Memory B cell (primary cell): ENCODE data around the gene FZD8.

Source experiments
- ATAC-seq: fragments of 150-1000 bp; cut with Tn5 transposase; 2 replicates; pipeline ENCODE4 v1.10.0; 2021; ENCODE audit warnings: low read depth, mild to moderate bottlenecking, moderate library complexity
- DNase-seq, 2 donors: peaks; one replicate each; pipeline ENCODE4 v3.0.0; 2022; ENCODE audit warnings: low spot score in 2 of 2
- H3K27ac Mint-ChIP-seq: one replicate; pipeline ENCODE4 v1.8.0; 2022; ENCODE audit warnings: mild to moderate bottlenecking, moderate library complexity, mixed read lengths
- H3K27me3 Mint-ChIP-seq: one replicate; pipeline ENCODE4 v1.8.0; 2022; ENCODE audit warnings: mixed read lengths
- H3K36me3 Mint-ChIP-seq: one replicate; pipeline ENCODE4 v1.8.0; 2022; ENCODE audit warnings: mild to moderate bottlenecking, mixed read lengths
- H3K4me1 Mint-ChIP-seq: one replicate; pipeline ENCODE4 v1.8.0; 2022; ENCODE audit warnings: mixed read lengths
- H3K4me3 Mint-ChIP-seq: one replicate; pipeline ENCODE4 v1.8.0; 2022; ENCODE audit warnings: mild to moderate bottlenecking, moderate library complexity, mixed read lengths
- H3K9me3 Mint-ChIP-seq: one replicate; pipeline ENCODE4 v1.8.0; 2022; ENCODE audit warnings: mixed read lengths

Gene FZD8

GRCh38 chr10:35652824-35653223, 10.7 kb upstream of the FZD8 start:
- ATAC-seq (no peak), DNase-seq (no peak)
- Mint-ChIP-seq H3K27ac (no peak overlapping the region), H3K36me3 (no peaks in the 10 kb centered on the region), H3K4me3 (no peak overlapping the region), H3K4me1 (peaks cover 3% of the 10 kb centered on the region), H3K27me3 (peaks cover 1% of the 10 kb centered on the region), H3K9me3 (peaks cover 1% of the 10 kb centered on the region)

GRCh38 chr10:35650894-35651293, 8.8 kb upstream of the FZD8 start:
- no peak for DNase-seq
- Mint-ChIP-seq H3K9me3 (peaks cover 1% of the 10 kb centered on the region), H3K27me3 (peaks cover 1% of the 10 kb centered on the region), H3K27ac (no peak overlapping the region), H3K36me3 (no peaks in the 10 kb centered on the region), H3K4me1 (peaks cover 3% of the 10 kb centered on the region), H3K4me3 (no peak overlapping the region)
- ATAC-seq = no peak

DNA sequence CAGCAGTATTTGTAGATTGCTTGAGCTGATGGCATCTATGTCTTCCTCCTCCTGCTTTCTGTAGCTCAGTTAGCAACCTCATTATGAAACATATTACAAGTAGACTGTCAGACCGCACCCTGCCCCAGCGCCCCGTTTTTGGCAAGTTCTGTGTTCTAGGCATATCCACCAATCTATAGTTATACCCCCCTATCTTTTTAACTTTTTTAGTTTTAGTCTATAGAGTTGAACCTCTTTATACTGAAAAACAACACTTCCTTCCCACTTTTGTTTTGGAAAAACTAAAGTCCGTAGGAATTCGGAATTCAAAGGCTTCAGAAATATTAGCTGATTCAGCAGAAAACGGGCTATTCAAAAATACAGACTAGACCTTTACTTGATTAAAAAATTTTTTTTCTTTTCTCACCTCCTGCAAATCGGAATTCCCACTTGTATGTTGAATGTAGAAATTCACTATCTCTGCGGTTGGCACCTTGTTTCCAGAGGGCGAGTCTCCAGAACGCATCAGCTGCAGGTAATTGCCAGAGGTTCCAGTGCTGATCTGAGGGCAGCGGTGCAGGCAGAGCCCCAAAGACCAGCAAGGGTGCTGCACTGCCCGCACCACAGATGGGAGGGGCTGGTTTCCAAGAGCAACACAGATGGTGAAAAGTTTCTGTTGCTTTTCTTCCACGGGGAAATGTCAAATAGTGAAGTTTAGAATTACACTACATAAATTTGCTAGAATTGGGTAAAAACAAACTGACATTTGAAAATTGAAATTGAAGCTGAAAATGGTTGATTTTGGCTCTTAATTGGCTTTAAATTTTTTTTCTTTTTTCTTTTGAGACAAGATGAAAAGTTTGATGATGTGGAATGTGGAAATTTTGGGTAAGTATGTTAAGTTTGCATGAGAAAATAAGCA, 2.2 kb upstream of the FZD8 start:
- no peaks in the 10 kb centered on the region for H3K27me3 Mint-ChIP-seq
- H3K4me1 Mint-ChIP-seq = peaks cover 13% of the 10 kb centered on the region
- peak overlapping the region; percentile 85 for H3K4me3 Mint-ChIP-seq
- no peaks in the 10 kb centered on the region for H3K9me3 Mint-ChIP-seq
- DNase-seq (no peak), ATAC-seq (no peak)
- no peaks in the 10 kb centered on the region for H3K36me3 Mint-ChIP-seq
- H3K27ac Mint-ChIP-seq = peak overlapping the region; percentile 61

DNA sequence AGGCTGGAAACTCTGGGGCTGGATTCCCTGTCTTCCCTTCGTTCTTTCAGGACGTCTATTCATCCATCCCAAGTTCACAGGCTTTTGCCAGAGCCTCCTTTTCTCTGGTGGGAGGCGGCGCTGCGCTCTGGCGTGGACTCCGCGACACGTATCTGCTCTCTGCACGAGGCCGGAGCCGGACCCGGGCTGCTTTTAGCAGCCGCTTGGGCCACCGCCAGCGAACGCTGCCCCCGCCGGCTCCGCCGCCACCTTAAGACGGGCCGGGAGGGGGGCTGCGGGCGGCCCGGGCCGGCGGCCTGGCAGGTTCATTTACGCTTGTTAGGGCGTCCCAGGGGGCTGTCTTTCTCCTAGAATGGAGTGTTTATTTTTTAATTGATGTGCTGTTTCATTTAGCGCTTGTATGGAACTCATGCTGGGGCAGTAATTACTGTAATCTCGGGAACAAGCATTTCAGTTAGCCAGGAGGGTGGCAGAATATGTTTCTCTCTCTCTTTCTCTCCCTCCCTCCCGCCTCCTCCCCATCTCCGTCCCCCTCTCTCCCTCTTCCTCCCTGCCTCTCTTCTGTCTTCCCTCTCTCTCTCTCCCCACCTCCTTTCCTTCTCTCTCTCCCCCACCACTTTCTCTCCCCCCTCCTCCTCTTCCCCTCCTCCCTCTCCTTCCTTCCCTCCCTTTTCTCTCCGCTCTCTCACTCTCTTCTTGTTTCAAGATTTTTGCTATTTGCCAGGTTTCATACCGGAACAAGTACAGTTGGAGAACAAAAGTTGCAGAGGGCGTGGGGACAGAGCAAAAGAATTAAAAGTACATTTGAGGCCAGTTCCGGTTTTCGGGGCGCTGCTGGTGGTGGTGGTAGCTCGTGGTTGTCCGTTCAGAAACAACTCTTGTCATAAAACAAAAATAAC, 1.3 kb upstream of the FZD8 start:
- no peaks in the 10 kb centered on the region for H3K9me3 Mint-ChIP-seq
- no peaks in the 10 kb centered on the region for H3K27me3 Mint-ChIP-seq
- DNase-seq = no peak
- H3K4me3 Mint-ChIP-seq = peak overlapping the region; percentile 85
- peaks cover 13% of the 10 kb centered on the region for H3K4me1 Mint-ChIP-seq
- no peak for ATAC-seq
- H3K27ac Mint-ChIP-seq = peak overlapping the region; percentile 61
- no peaks in the 10 kb centered on the region for H3K36me3 Mint-ChIP-seq

GRCh38 chr10:35642793-35643114, 658 bp upstream of the FZD8 start:
- Mint-ChIP-seq H3K27me3 (no peaks in the 10 kb centered on the region), H3K4me1 (peaks cover 13% of the 10 kb centered on the region), H3K27ac (no peak overlapping the region), H3K9me3 (no peaks in the 10 kb centered on the region), H3K4me3 (peak overlapping the region; percentile 85), H3K36me3 (no peaks in the 10 kb centered on the region)
- DNase-seq (no peak), ATAC-seq (no peak)

- ATAC-seq (peak; percentile 13), DNase-seq (no peak)
- H3K4me3 Mint-ChIP-seq = peak overlapping the region; percentile 85
- no peaks in the 10 kb centered on the region for H3K9me3 Mint-ChIP-seq
- no peaks in the 10 kb centered on the region for H3K36me3 Mint-ChIP-seq
- H3K4me1 Mint-ChIP-seq = peaks cover 13% of the 10 kb centered on the region
- no peak overlapping the region for H3K27ac Mint-ChIP-seq
- peaks cover 2% of the 10 kb centered on the region for H3K27me3 Mint-ChIP-seq
Measured at GRCh38 chr10:35641676-35642034, 441 bp downstream of the FZD8 start.

GRCh38 chr10:35640951-35641675, 983 bp downstream of the FZD8 start:
- peaks cover 2% of the 10 kb centered on the region for H3K27me3 Mint-ChIP-seq
- H3K9me3 Mint-ChIP-seq = no peaks in the 10 kb centered on the region
- H3K36me3 Mint-ChIP-seq = no peaks in the 10 kb centered on the region
- ATAC-seq (peak; percentile 46), DNase-seq (peak; percentile 41 to 52)
- peak overlapping the region; percentile 83 for H3K4me3 Mint-ChIP-seq
- no peak overlapping the region for H3K27ac Mint-ChIP-seq
- H3K4me1 Mint-ChIP-seq = peaks cover 13% of the 10 kb centered on the region

- ATAC-seq = peak; percentile 40
- no peaks in the 10 kb centered on the region for H3K9me3 Mint-ChIP-seq
- DNase-seq = peak in 1 of 2 donors; percentile 36
- peak overlapping the region; percentile 81 for H3K4me3 Mint-ChIP-seq
- H3K36me3 Mint-ChIP-seq = no peaks in the 10 kb centered on the region
- H3K4me1 Mint-ChIP-seq = peaks cover 17% of the 10 kb centered on the region
- H3K27ac Mint-ChIP-seq = no peak overlapping the region
- H3K27me3 Mint-ChIP-seq = peaks cover 2% of the 10 kb centered on the region
Measured at GRCh38 chr10:35640474-35640873, 1.6 kb downstream of the FZD8 start.

DNA sequence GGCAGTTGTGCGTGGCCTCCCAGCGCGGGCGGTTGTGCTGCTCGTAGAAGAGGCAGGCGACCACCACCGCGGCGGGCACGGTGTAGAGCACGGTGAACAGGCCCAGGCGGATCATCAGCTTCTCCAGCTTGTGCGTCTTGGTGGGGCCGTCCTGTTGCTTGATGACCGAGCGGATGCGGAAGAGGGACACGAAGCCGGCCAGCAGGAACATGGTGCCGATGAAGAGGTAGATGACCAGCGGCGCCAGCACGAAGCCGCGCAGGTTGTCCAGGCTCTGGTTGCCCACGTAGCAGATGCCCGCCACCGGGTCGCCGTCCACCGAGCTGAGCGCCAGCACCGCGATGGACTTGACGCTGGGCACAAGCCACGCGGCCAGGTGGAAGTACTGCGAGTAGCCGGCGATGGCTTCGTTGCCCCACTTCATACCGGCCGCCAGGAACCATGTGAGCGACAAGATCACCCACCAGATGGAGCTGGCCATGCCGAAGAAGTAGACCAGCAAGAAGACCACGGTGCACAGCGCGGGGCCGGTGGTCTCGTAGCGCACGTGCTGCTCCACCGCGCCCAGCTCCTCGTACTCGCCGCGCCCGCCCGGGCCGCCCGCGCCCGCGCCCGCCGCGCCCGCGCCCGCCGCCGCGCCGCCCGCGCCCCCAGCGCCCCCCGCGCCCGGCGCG, 2.2 kb downstream of the FZD8 start:
- Mint-ChIP-seq H3K4me3 (peak overlapping the region; percentile 71), H3K4me1 (peaks cover 17% of the 10 kb centered on the region), H3K9me3 (no peaks in the 10 kb centered on the region), H3K36me3 (no peaks in the 10 kb centered on the region), H3K27me3 (peaks cover 2% of the 10 kb centered on the region), H3K27ac (no peak overlapping the region)
- no peak for ATAC-seq
- no peak for DNase-seq

DNA sequence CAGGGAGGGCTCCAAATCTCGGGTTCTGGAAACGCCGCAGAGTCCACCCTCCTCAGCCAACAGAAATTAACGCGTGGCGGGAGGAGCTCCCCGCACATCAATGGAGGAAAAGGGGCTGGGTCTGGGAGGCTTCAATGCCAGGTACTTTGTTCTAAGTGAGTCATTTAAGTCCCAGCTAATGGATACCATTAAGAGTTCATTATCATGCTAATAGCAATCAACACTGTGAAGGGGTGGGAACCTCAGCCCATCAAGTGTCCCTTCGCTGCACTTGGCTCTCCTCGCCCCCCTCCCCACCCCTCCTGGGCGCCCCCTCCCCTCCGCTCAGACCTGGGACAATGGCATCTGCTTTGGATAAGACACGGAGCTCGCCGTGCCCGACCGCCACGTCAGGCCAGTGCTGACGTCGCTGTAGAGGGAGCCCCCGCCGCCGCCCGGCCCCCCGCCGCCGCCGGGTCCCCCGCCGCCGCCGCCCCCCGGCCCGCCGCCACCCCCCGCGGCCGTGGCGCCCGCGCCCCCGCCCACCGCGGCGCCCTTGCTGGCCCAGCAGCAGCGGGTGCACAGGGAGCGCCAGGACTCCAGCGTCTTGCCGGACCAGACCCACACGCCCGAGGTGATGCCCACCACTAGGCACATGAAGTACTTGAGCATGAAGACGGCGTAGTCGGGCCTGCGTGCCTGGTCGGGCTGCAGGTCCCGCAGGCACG, 2.9 kb downstream of the FZD8 start:
- no peak for DNase-seq
- ATAC-seq = no peak
- H3K4me1 Mint-ChIP-seq = peaks cover 17% of the 10 kb centered on the region
- peaks cover 2% of the 10 kb centered on the region for H3K27me3 Mint-ChIP-seq
- peak overlapping the region; percentile 71 for H3K4me3 Mint-ChIP-seq
- H3K36me3 Mint-ChIP-seq = no peaks in the 10 kb centered on the region
- no peaks in the 10 kb centered on the region for H3K9me3 Mint-ChIP-seq
- H3K27ac Mint-ChIP-seq = no peak overlapping the region

- Mint-ChIP-seq H3K27ac (no peak overlapping the region), H3K4me3 (no peak overlapping the region), H3K27me3 (peaks cover 2% of the 10 kb centered on the region), H3K36me3 (no peaks in the 10 kb centered on the region), H3K4me1 (peaks cover 9% of the 10 kb centered on the region), H3K9me3 (no peaks in the 10 kb centered on the region)
- no peak for DNase-seq
- no peak for ATAC-seq
Measured at GRCh38 chr10:35638101-35638500, 4.0 kb downstream of the FZD8 start.

DNA sequence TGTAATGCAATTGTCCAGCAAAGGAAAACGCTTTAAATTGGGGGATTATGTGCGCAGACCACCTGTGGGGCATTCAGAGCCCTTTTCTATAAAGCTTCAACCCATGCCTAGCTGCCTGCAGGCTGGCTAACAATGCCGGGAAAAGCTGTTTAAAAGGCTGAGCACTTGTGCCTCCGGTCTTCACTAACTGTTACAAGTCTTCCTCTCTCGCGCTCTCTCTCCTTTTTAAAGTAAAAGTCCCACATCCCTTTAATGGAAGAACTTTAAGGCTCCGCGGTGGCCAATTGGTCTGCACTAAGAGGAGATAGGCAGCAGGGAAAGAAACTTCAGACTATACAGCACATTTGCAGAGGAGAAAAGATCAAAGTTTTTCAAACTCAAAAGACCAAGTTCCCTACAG, 4.6 kb downstream of the FZD8 start:
- peaks cover 3% of the 10 kb centered on the region for H3K27me3 Mint-ChIP-seq
- H3K9me3 Mint-ChIP-seq = no peaks in the 10 kb centered on the region
- H3K27ac Mint-ChIP-seq = no peak overlapping the region
- H3K36me3 Mint-ChIP-seq = no peaks in the 10 kb centered on the region
- ATAC-seq (no peak), DNase-seq (no peak)
- H3K4me1 Mint-ChIP-seq = peaks cover 9% of the 10 kb centered on the region
- no peak overlapping the region for H3K4me3 Mint-ChIP-seq

DNA sequence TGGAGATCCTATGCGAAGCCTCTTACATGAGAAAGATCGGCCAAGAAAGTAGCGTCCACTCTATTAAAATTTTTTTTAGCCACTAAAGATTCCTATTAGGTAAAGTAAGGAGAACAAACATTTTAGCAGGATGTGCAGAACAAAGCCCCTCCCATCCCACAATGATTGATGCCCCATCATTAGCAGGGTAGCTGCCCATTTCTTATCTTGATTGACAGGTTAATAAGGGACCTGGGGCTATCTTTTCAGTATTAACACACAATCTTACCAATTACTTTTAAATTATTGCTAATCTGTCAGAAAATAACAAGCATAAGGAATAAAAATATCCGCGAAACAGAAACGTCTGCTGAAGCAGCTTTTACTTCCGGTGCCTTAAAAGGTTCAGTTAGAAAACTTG, 5.1 kb downstream of the FZD8 start:
- Mint-ChIP-seq H3K4me3 (no peak overlapping the region), H3K27me3 (peaks cover 3% of the 10 kb centered on the region), H3K4me1 (peaks cover 6% of the 10 kb centered on the region), H3K27ac (no peak overlapping the region), H3K9me3 (no peaks in the 10 kb centered on the region), H3K36me3 (no peaks in the 10 kb centered on the region)
- DNase-seq = no peak
- no peak for ATAC-seq
